ENCODE measurements around the gene ANKRD53. TPM values are rescaled to one million over a fixed set of nuclear protein-coding genes. Genes with fewer than 3 reads are reported as not detected.

ANKRD53 gene
- total and polyA plus RNA-seq, 12 donors = 0.14 to 1.3 (median 0.77) TPM; not detected in 1

DNA sequence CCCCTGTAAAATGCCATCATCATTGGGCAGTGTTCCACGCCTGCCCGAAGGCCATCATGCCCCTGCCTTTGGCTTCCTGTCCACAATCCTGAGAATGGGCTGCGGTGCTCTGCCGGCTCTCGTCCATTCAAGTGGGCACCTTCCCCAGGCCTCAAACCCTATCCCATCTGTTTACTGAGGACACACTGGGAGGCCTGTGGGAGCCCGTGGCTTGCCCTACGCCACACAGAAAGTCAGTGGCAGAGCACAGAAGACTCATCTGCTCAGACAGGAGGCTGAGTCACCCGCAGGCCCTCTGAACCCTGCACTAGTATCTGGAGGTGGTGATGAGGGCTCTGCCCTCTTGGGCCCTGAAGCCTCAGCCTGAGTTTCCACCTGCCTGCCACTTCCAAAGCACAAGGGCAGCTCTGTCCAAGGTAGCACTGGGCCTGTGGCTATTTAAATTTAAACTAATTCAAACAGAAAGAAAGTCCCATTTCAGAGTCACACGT lies 19.1 kb upstream of the ANKRD53 start:
- TF ChIP-seq, protein P1, sequence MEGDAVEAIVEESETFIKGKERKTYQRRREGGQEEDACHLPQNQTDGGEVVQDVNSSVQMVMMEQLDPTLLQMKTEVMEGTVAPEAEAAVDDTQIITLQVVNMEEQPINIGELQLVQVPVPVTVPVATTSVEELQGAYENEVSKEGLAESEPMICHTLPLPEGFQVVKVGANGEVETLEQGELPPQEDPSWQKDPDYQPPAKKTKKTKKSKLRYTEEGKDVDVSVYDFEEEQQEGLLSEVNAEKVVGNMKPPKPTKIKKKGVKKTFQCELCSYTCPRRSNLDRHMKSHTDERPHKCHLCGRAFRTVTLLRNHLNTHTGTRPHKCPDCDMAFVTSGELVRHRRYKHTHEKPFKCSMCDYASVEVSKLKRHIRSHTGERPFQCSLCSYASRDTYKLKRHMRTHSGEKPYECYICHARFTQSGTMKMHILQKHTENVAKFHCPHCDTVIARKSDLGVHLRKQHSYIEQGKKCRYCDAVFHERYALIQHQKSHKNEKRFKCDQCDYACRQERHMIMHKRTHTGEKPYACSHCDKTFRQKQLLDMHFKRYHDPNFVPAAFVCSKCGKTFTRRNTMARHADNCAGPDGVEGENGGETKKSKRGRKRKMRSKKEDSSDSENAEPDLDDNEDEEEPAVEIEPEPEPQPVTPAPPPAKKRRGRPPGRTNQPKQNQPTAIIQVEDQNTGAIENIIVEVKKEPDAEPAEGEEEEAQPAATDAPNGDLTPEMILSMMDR (IDR thresholded peaks at IDR 0.05) = no peak
- 94 to 96% methylated on average over 9 of the region's 9 CpGs for WGBS, 2 donors

DNA sequence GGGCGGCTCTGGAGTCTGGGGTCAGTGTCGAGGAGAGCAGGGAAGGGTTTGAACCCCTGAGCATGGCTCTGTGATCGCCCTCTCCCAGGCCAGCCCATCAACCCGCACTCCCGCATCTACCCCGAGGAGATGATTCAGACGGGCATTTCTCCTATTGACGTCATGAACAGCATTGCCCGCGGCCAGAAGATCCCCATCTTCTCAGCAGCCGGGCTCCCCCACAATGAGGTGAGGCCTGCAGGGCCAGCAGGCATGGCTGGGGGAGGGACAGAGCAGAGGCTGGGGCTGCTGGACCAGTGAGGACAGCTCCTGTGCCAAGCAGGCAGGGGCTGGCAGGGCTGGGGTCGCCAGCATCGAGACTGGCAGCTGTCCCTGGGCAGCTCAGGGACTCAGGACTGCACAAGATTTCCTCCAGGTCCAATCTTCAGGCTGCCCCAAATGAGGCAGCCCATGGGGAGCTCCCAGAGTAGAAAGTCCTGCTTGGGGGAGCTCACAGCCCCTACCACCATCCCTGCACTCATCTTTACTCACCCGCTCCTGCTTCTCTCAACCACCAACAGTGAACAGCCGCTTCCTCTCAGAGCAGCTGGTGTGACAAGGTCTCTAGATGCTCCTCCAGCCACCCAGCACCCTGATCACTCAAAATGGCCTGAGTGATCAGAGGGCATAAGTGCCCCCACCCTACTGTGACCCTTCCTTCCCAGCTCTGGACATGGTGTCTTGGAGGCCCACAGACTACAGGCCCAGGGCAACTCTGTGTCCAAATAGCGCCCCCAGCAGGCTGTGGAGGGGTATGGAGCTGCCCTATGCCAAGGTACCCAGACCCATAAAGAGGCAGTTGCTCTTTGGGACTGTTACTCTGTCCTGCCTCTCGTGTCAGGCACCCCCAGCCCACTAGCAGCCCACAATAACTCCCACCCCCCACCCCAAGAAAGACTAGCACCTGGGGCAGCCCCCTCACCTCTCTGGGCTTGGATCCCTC lies 18.3 kb upstream of the ANKRD53 start:
- H3K27ac ChIP-seq = no peak overlapping the region
- peaks cover 2 to 8% (median 6%) of the 10 kb centered on the region in 9 donors for H3K4me1 ChIP-seq
- peaks cover 4 to 59% (median 38%) of the 10 kb centered on the region in 7 donors for H3K27me3 ChIP-seq
- H3K9me3 ChIP-seq = no peaks in the 10 kb centered on the region
- WGBS, 2 donors = 87 to 88% methylated on average over 17 of the region's 17 CpGs
- no peaks in the 10 kb centered on the region for H3K36me3 ChIP-seq
- no peak for ATAC-seq
- intact Hi-C loops (cut with DNase I) = no loop called here
- H3K4me3 ChIP-seq = no peak overlapping the region
- TF ChIP-seq, protein P1 (IDR thresholded peaks at IDR 0.05) = peak in 1 of 9 donors; percentile 8
- no peak for DNase-seq

More for the DNA sequence above, 19.1 kb upstream of the ANKRD53 start:
- no peak for ATAC-seq
- Histone ChIP-seq H3K27me3 (peaks cover 0 to 51% (median 38%) of the 10 kb centered on the region in 7 donors), H3K4me1 (no peaks in the 10 kb centered on the region), H3K9me3 (no peaks in the 10 kb centered on the region), H3K36me3 (no peaks in the 10 kb centered on the region), H3K27ac (no peak overlapping the region), H3K4me3 (no peak overlapping the region)
- DNase-seq = no peak
- intact Hi-C loops (cut with DNase I) = no loop called here

DNA sequence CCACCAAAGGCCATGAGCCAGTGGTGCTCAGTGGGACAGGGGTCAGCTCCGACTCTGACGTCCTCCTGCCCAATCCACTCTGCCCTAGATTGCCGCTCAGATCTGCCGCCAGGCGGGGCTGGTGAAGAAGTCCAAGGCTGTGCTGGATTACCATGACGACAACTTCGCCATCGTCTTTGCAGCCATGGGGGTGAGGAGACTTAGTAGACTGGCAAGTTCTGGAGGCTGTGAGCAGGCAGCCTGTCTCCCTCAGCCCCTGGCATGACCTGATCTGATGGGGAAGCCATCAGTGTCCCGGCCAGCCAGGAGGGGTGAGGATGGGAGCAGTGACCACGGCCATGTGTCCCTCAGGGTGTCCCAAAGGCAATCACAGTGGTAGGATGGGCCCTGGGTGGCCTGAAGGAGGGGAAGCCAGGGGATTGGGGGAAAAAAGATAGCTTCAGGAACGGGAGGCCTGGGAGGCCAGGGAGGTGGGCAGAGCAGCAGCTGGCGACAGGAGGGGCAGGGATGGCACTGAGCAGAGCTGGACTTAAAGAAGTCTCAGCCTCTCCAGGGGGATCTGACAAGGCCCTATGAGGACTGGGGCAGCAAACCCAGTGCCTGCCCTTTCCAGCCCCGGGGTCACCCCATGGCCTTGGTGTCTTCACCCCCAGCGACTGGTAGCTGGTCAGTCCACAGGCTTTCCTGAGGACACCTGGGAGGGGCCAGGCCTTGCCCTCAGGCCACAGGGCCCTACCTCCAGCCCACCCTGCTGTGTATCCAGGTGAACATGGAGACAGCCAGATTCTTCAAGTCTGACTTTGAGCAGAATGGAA lies 17.4 kb upstream of the ANKRD53 start:
- no peaks in the 10 kb centered on the region for H3K9me3 ChIP-seq
- TF ChIP-seq, protein P1 (IDR thresholded peaks at IDR 0.05) = no peak
- ATAC-seq (no peak), DNase-seq (no peak)
- no peak overlapping the region for H3K27ac ChIP-seq
- no peaks in the 10 kb centered on the region for H3K36me3 ChIP-seq
- peaks cover 4 to 65% (median 41%) of the 10 kb centered on the region in 7 donors for H3K27me3 ChIP-seq
- H3K4me3 ChIP-seq = no peak overlapping the region
- 75 to 77% methylated on average over 14 of the region's 14 CpGs for WGBS, 2 donors
- intact Hi-C loops (cut with DNase I) = no loop called here
- peaks cover 2 to 10% (median 8%) of the 10 kb centered on the region in 9 donors for H3K4me1 ChIP-seq

DNA sequence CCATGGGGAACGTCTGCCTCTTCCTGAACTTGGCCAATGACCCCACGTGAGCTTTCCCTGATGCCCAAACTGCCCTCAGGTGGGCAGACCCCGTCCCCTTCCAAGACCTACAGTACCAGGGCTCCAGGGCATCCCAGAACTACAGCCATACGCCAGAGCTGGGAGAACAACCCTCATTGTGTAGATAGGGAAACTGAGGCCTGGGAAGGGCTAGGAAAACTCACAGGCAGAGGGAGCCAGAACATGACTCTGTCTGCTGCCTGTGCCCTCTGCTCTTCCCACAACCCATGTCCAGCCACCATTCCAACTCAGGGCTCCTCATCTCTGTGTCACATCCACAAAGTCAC lies 16.8 kb upstream of the ANKRD53 start:
- Histone ChIP-seq H3K27ac (no peak overlapping the region), H3K9me3 (no peaks in the 10 kb centered on the region), H3K27me3 (peaks cover 4 to 60% (median 41%) of the 10 kb centered on the region in 7 donors), H3K4me1 (peaks cover 2 to 10% (median 8%) of the 10 kb centered on the region in 9 donors), H3K4me3 (no peak overlapping the region), H3K36me3 (no peaks in the 10 kb centered on the region)
- no peak for ATAC-seq
- intact Hi-C loops (cut with DNase I) = no loop called here
- TF ChIP-seq, protein P1 (IDR thresholded peaks at IDR 0.05) = no peak
- DNase-seq = no peak
- 75 to 87% methylated on average over 4 of the region's 4 CpGs for WGBS, 2 donors
